ENCODE data around the gene TROAP. TPM values are rescaled to one million over a fixed set of nuclear protein-coding genes. Genes with fewer than 3 reads are reported as not detected.
A peak's percentile ranks its signal among the peaks of the same experiment; 100 is the strongest.
"Not testable (repeated sequence)": the region's sequence is repeated elsewhere in the genome, so short reads cannot be mapped to it uniquely, and the experiment has no call there.

TROAP gene
- total and polyA plus RNA-seq, 5 experiments from 2014 or later: 0.24 to 1.7 (median 0.62) TPM; not detected in 2

GRCh38 chr12:49323524-49324097 is 556 bp downstream of the TROAP start:
- POLR2A ChIA-PET: interaction anchor here (1.2 to 2.0 kb wide), 3 partner anchors 13 to 43 kb away, joined by 4 to 9 read pairs (median 5); partner anchors contain the start of genes C1QL4 and DNAJC22

GRCh38 chr12:49325606-49326005 is 2.6 kb downstream of the TROAP start:
- H3K9me3 Mint-ChIP-seq: no peaks in the 10 kb centered on the region
- POLR2A ChIA-PET: no interaction called here
- H3K36me3 Mint-ChIP-seq: no peaks in the 10 kb centered on the region
- H3K27me3 Mint-ChIP-seq: peaks cover 0 to 3% (median 0%) of the 10 kb centered on the region in 5 donors
- ATAC-seq (no peak), DNase-seq (no peak)
- H3K4me3 Mint-ChIP-seq: no peak overlapping the region
- H3K4me1 Mint-ChIP-seq: peaks cover 7 to 21% (median 16%) of the 10 kb centered on the region in 4 donors
- H3K27ac Mint-ChIP-seq: no peak overlapping the region

More at GRCh38 chr12:49323524-49324097, 556 bp downstream of the TROAP start:
- Mint-ChIP-seq H3K27ac (peak overlapping the region in 8 of 10 donors; percentile 6 to 94 (median 84)), H3K4me3 (peak overlapping the region; percentile 87 to 99 (median 94)), H3K27me3 (no peaks in the 10 kb centered on the region), H3K36me3 (no peaks in the 10 kb centered on the region), H3K9me3 (no peaks in the 10 kb centered on the region), H3K4me1 (peaks cover 7 to 21% (median 16%) of the 10 kb centered on the region in 4 donors)
- DNase-seq (no peak), ATAC-seq (no peak)

DNA sequence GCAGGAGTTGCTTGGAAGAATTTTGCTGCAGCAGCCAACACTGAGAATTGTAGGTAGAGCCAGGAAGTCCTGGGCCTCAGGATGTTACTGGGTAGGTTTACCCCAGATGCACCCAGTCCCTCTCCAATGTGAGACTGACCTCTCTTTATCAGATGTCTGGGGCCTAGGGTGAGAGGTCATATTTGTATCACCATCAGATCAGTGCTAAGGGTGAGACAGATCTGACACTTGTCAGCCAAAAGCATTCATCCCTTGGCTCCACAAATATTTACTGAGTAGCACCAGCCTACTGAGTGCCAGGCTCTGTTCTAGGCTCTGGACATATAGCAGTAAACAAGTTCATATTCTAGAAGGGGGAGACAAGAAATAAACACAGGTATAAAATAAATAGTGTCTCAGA is 4.3 kb downstream of the TROAP start:
- no peaks in the 10 kb centered on the region for H3K36me3 Mint-ChIP-seq
- DNase-seq (no peak), ATAC-seq (no peak)
- H3K27ac Mint-ChIP-seq: no peak overlapping the region
- no peaks in the 10 kb centered on the region for H3K9me3 Mint-ChIP-seq
- POLR2A ChIA-PET: no interaction called here
- H3K4me1 Mint-ChIP-seq: peaks cover 5 to 14% (median 10%) of the 10 kb centered on the region in 4 donors
- peaks cover 9 to 21% (median 16%) of the 10 kb centered on the region in 5 donors for H3K27me3 Mint-ChIP-seq
- no peak overlapping the region for H3K4me3 Mint-ChIP-seq

GRCh38 chr12:49327887-49328286 is 4.8 kb downstream of the TROAP start:
- H3K4me1 Mint-ChIP-seq: peaks cover 5 to 14% (median 10%) of the 10 kb centered on the region in 4 donors
- no peak for ATAC-seq
- no peaks in the 10 kb centered on the region for H3K36me3 Mint-ChIP-seq
- H3K27ac Mint-ChIP-seq: no peak overlapping the region
- no peak overlapping the region for H3K4me3 Mint-ChIP-seq
- H3K9me3 Mint-ChIP-seq: no peaks in the 10 kb centered on the region
- no peak for DNase-seq
- POLR2A ChIA-PET: no interaction called here
- peaks cover 10 to 25% (median 21%) of the 10 kb centered on the region in 5 donors for H3K27me3 Mint-ChIP-seq

- POLR2A ChIA-PET: no interaction called here
- DNase-seq (no peak), ATAC-seq (no peak)
- peaks cover 4 to 13% (median 6%) of the 10 kb centered on the region in 4 donors for H3K4me1 Mint-ChIP-seq
- no peaks in the 10 kb centered on the region for H3K9me3 Mint-ChIP-seq
- no peaks in the 10 kb centered on the region for H3K36me3 Mint-ChIP-seq
- no peak overlapping the region for H3K4me3 Mint-ChIP-seq
- no peak overlapping the region for H3K27ac Mint-ChIP-seq
- peaks cover 15 to 32% (median 24%) of the 10 kb centered on the region in 5 donors for H3K27me3 Mint-ChIP-seq
Observed at GRCh38 chr12:49328816-49329215, 5.8 kb downstream of the TROAP start.

- H3K36me3 Mint-ChIP-seq: no peaks in the 10 kb centered on the region
Observed at GRCh38 chr12:49330032-49330619, 7.1 kb downstream of the TROAP start.

GRCh38 chr12:49330631-49331379 is 7.8 kb downstream of the TROAP start:
- Mint-ChIP-seq H3K4me1 (peaks cover 11 to 21% (median 15%) of the 10 kb centered on the region in 4 donors), H3K9me3 (no peaks in the 10 kb centered on the region), H3K36me3 (no peaks in the 10 kb centered on the region), H3K4me3 (no peak overlapping the region), H3K27me3 (peaks cover 27 to 52% (median 37%) of the 10 kb centered on the region in 5 donors), H3K27ac (no peak overlapping the region)
- DNase-seq: no peak
- POLR2A ChIA-PET: interaction anchor here (1.6 kb wide), 1 partner anchor 11 kb away, joined by 5 read pairs; no protein-coding TSS in a partner anchor
- no peak for ATAC-seq

More at GRCh38 chr12:49330032-49330619, 7.1 kb downstream of the TROAP start:
- ATAC-seq: no peak
- Mint-ChIP-seq H3K9me3 (no peaks in the 10 kb centered on the region), H3K27me3 (peaks cover 21 to 45% (median 31%) of the 10 kb centered on the region in 5 donors), H3K4me1 (peaks cover 8 to 15% (median 12%) of the 10 kb centered on the region in 4 donors), H3K27ac (peak overlapping the region in 1 of 10 donors; percentile 70), H3K4me3 (no peak overlapping the region)
- POLR2A ChIA-PET: no interaction called here
- no peak for DNase-seq

- Mint-ChIP-seq H3K27me3 (peaks cover 27 to 53% (median 39%) of the 10 kb centered on the region in 5 donors), H3K9me3 (no peaks in the 10 kb centered on the region), H3K27ac (peak overlapping the region in 1 of 10 donors; percentile 56), H3K36me3 (no peaks in the 10 kb centered on the region), H3K4me1 (peaks cover 11 to 21% (median 16%) of the 10 kb centered on the region in 4 donors), H3K4me3 (peak overlapping the region in 1 of 10 donors; percentile 22)
- POLR2A ChIA-PET: interaction anchor here (1.5 to 1.6 kb wide), 2 partner anchors 9 to 10 kb away, joined by 4 to 5 read pairs; partner anchors contain the start of gene TROAP
- peak; percentile 49 to 56 for ATAC-seq
- DNase-seq: no peak
Observed at GRCh38 chr12:49331380-49332222, 8.5 kb downstream of the TROAP start.

- H3K27me3 Mint-ChIP-seq: peaks cover 30 to 59% (median 48%) of the 10 kb centered on the region in 5 donors
- DNase-seq: no peak
- no peak for ATAC-seq
- H3K27ac Mint-ChIP-seq: peak overlapping the region in 3 of 10 donors; percentile 21 to 48 (median 29)
- POLR2A ChIA-PET: interaction anchor here (0.5 to 1.6 kb wide), 5 partner anchors 9 to 420 kb away, joined by 3 to 5 read pairs (median 5); partner anchors contain the start of gene TROAP
- peaks cover 14 to 29% (median 24%) of the 10 kb centered on the region in 4 donors for H3K4me1 Mint-ChIP-seq
- peak overlapping the region in 5 of 10 donors; percentile 22 to 74 (median 33) for H3K4me3 Mint-ChIP-seq
- H3K36me3 Mint-ChIP-seq: no peaks in the 10 kb centered on the region
- peaks cover 0 to 3% (median 0%) of the 10 kb centered on the region in 9 donors for H3K9me3 Mint-ChIP-seq
Observed at GRCh38 chr12:49332441-49332861, 9.4 kb downstream of the TROAP start.

DNA sequence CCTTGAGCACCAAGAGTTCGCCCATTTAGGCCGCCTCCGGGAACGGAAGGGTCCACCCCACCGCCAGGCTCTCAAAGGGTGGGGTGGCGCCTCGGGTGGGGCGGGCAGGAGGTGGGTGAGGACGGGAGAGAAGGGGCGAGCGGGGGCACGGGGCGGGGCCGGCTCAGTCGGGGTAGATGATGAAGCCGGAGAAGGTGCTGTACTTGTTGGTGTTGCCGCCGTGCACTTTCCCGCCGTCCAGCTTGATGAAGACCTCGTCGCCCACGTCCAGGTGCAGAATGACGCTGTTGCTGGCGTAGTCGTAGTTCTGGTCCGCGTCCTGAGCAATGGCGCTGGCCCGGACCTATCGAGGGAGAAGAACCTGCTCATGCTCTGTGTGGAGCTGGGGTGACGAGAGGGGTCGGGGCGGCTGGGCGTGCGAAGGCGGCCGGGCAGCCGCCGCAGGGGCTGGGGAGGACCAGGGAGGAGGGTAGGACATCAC is 9.9 kb downstream of the TROAP start:
- Mint-ChIP-seq H3K27me3 (peaks cover 34 to 64% (median 53%) of the 10 kb centered on the region in 5 donors), H3K4me1 (peaks cover 19 to 34% (median 29%) of the 10 kb centered on the region in 4 donors), H3K9me3 (peaks cover 0 to 3% (median 0%) of the 10 kb centered on the region in 9 donors), H3K27ac (peak overlapping the region in 1 of 10 donors; percentile 48), H3K4me3 (peak overlapping the region; percentile 22 to 74 (median 51)), H3K36me3 (no peaks in the 10 kb centered on the region)
- DNase-seq (no peak), ATAC-seq (no peak)
- POLR2A ChIA-PET: interaction anchor here (0.5 to 1.5 kb wide), 4 partner anchors 10 to 420 kb away, joined by 3 to 5 read pairs (median 4); partner anchors contain the start of gene TROAP

DNA sequence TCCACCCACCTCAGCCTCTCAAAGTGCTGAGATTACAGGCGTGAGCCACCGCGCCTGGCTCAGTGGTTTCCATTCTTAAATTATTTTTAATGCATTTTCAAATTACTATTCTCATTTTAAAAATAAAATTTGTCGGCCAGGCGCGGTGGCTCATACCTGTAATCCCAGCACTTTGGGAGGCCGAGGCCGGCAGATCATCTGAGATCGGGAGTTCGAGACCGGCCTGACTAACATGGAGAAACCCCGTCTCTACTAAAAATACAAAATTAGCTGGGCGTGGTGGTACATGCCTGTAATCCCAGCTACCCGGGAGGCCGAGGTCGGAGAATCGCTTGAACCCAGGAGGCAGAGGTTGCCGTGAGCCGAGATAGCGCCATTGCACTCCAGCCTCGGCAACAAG is 10.7 kb downstream of the TROAP start:
- not testable (repeated sequence) for H3K27ac Mint-ChIP-seq, ATAC-seq, H3K9me3 Mint-ChIP-seq, DNase-seq, H3K36me3 Mint-ChIP-seq
- POLR2A ChIA-PET: interaction anchor here (0.7 to 1.2 kb wide), 2 partner anchors 11 to 344 kb away, joined by 3 to 5 read pairs; partner anchors contain the start of gene TROAP
- peaks cover 36 to 72% (median 61%) of the 10 kb centered on the region in 5 donors for H3K27me3 Mint-ChIP-seq
- peaks cover 20 to 37% (median 30%) of the 10 kb centered on the region in 4 donors for H3K4me1 Mint-ChIP-seq
- H3K4me3 Mint-ChIP-seq: peak overlapping the region in 1 of 10 donors; percentile 39

Data from naive thymus-derived CD8-positive, alpha-beta T cell (primary cell).